ENCODE results near the gene IL36A. TPM values are rescaled to one million over a fixed set of nuclear protein-coding genes. Genes with fewer than 3 reads are reported as not detected.

Gene IL36A
- total RNA-seq, 1 donor from 2014 or later: not detected

- no peak overlapping the region for H3K4me3 ChIP-seq (ENCODE audit: low read depth, low read length)
- no peak for TF ChIP-seq CTCF (conservative IDR thresholded peaks at IDR 0.05; ENCODE audit: low read depth, low read length)
- DNase-seq (ENCODE audit: low read depth): no peak
Observed at GRCh38 chr2:113002677-113003076, 2.6 kb upstream of the IL36A start.

GRCh38 chr2:113007250-113007649 lies 2.0 kb downstream of the IL36A start:
- no peak for TF ChIP-seq CTCF (conservative IDR thresholded peaks at IDR 0.05; ENCODE audit: low read depth, low read length)
- H3K4me3 ChIP-seq (ENCODE audit: low read depth, low read length): no peak overlapping the region
- DNase-seq (ENCODE audit: low read depth): no peak

- no peak for TF ChIP-seq CTCF (conservative IDR thresholded peaks at IDR 0.05; ENCODE audit: low read depth, low read length)
- no peak for DNase-seq (ENCODE audit: low read depth)
Observed at GRCh38 chr2:113009622-113010021, 4.4 kb downstream of the IL36A start.

GRCh38 chr2:113010088-113010487 lies 4.8 kb downstream of the IL36A start:
- H3K4me3 ChIP-seq (ENCODE audit: low read depth, low read length): no peak overlapping the region
- DNase-seq (ENCODE audit: low read depth): no peak
- no peak for TF ChIP-seq CTCF (conservative IDR thresholded peaks at IDR 0.05; ENCODE audit: low read depth, low read length)

More at GRCh38 chr2:113009622-113010021, 4.4 kb downstream of the IL36A start:
- no peak overlapping the region for H3K4me3 ChIP-seq (ENCODE audit: low read depth, low read length)

GRCh38 chr2:113011108-113011507 lies 5.8 kb downstream of the IL36A start:
- no peak overlapping the region for H3K4me3 ChIP-seq (ENCODE audit: low read depth, low read length)
- no peak for TF ChIP-seq CTCF (conservative IDR thresholded peaks at IDR 0.05; ENCODE audit: low read depth, low read length)
- DNase-seq (ENCODE audit: low read depth): no peak

- H3K4me3 ChIP-seq (ENCODE audit: low read depth, low read length): no peak overlapping the region
- DNase-seq (ENCODE audit: low read depth): no peak
- no peak for TF ChIP-seq CTCF (conservative IDR thresholded peaks at IDR 0.05; ENCODE audit: low read depth, low read length)
Observed at GRCh38 chr2:113012436-113013335, 7.4 kb downstream of the IL36A start.

- no peak for TF ChIP-seq CTCF (conservative IDR thresholded peaks at IDR 0.05; ENCODE audit: low read depth, low read length)
- no peak overlapping the region for H3K4me3 ChIP-seq (ENCODE audit: low read depth, low read length)
- DNase-seq (ENCODE audit: low read depth): no peak
Observed at GRCh38 chr2:113013336-113013661, 8.0 kb downstream of the IL36A start.
